ENCODE data around the gene SEC16A.
A peak's percentile ranks its signal among the peaks of the same experiment; 100 is the strongest.

Gene SEC16A

GRCh38 chr9:136465500-136466154 is 17.2 kb downstream of the SEC16A start:
- DNase-seq (ENCODE audit: low read depth) = no peak

GRCh38 chr9:136464241-136464640 is 18.6 kb downstream of the SEC16A start:
- no peak for DNase-seq (ENCODE audit: low read depth)

GRCh38 chr9:136463578-136463977 is 19.3 kb downstream of the SEC16A start:
- no peak for DNase-seq (ENCODE audit: low read depth)

- no peak for DNase-seq (ENCODE audit: low read depth)
These were observed 20.2 kb downstream of the SEC16A start for GRCh38 chr9:136462664-136463063.

- DNase-seq (ENCODE audit: low read depth) = no peak
These were observed 22.0 kb downstream of the SEC16A start for GRCh38 chr9:136460772-136461325.

GRCh38 chr9:136459425-136459824 is 23.4 kb downstream of the SEC16A start:
- DNase-seq (ENCODE audit: low read depth) = no peak

GRCh38 chr9:136457326-136457725 is 25.5 kb downstream of the SEC16A start:
- no peak for DNase-seq (ENCODE audit: low read depth)

- no peak for DNase-seq (ENCODE audit: low read depth)
These were observed 26.6 kb downstream of the SEC16A start for GRCh38 chr9:136456258-136456657.

- no peak for DNase-seq (ENCODE audit: low read depth)
These were observed 27.5 kb downstream of the SEC16A start for GRCh38 chr9:136455043-136456002.

GRCh38 chr9:136454026-136454796 is 28.6 kb downstream of the SEC16A start:
- no peak for DNase-seq (ENCODE audit: low read depth)

GRCh38 chr9:136453326-136453725 is 29.5 kb downstream of the SEC16A start:
- no peak for DNase-seq (ENCODE audit: low read depth)

- no peak for DNase-seq (ENCODE audit: low read depth)
These were observed 31.5 kb downstream of the SEC16A start for GRCh38 chr9:136451221-136451877.

GRCh38 chr9:136448655-136449054 is 34.2 kb downstream of the SEC16A start:
- DNase-seq (ENCODE audit: low read depth) = no peak

GRCh38 chr9:136447173-136447778 is 35.6 kb downstream of the SEC16A start:
- no peak for DNase-seq (ENCODE audit: low read depth)

- no peak for DNase-seq (ENCODE audit: low read depth)
These were observed 37.0 kb downstream of the SEC16A start for GRCh38 chr9:136445799-136446198.

GRCh38 chr9:136444102-136444501 is 38.7 kb downstream of the SEC16A start:
- DNase-seq (ENCODE audit: low read depth) = no peak

GRCh38 chr9:136443687-136444086 is 39.2 kb downstream of the SEC16A start:
- DNase-seq (ENCODE audit: low read depth) = no peak

- DNase-seq (ENCODE audit: low read depth) = no peak
These were observed 39.8 kb downstream of the SEC16A start for GRCh38 chr9:136443087-136443486.

GRCh38 chr9:136442265-136442664 is 40.6 kb downstream of the SEC16A start:
- no peak for DNase-seq (ENCODE audit: low read depth)

- DNase-seq (ENCODE audit: low read depth) = no peak
These were observed 41.1 kb downstream of the SEC16A start for GRCh38 chr9:136441681-136442245.

- peak; percentile 72 for DNase-seq (ENCODE audit: low read depth)
These were observed 41.6 kb downstream of the SEC16A start for GRCh38 chr9:136441191-136441680.

Measured in ELR (cell line).